GM18499 (cell line): ENCODE measurements around the gene TRAF7.

Experiments used
- ATAC-seq: cut with Tn5 transposase; IDR thresholded peaks from one replicate; pipeline ENCODE4 v1.9.1; 2021; ENCODE audit warnings: moderate number of reproducible peaks; ENCODE audit not compliant: insufficient read depth, unreplicated experiment

Gene TRAF7

DNA sequence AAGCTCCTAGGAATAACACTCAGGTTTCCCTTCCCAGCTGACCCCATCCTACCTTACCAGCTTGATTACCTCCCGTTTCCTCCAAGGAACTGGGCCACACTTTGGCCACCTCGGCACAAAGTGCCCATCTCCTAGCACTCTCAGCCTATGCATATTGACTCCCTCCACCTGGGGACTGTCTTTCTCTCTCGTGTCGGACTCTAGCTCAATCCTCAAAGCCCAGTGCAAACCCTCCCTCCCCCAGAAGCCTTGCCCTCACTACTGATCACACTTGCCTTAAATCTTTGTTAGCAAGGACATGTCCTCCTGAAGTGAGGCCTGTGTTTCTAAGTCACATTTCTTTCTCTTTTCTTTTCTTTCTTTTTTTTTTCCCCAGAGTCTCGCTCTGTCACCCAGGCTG, 9.7 kb upstream of the TRAF7 start:
- no peak for ATAC-seq

- ATAC-seq, result no peak
These were observed 8.2 kb upstream of the TRAF7 start for GRCh38 chr16:2147378-2147777.

DNA sequence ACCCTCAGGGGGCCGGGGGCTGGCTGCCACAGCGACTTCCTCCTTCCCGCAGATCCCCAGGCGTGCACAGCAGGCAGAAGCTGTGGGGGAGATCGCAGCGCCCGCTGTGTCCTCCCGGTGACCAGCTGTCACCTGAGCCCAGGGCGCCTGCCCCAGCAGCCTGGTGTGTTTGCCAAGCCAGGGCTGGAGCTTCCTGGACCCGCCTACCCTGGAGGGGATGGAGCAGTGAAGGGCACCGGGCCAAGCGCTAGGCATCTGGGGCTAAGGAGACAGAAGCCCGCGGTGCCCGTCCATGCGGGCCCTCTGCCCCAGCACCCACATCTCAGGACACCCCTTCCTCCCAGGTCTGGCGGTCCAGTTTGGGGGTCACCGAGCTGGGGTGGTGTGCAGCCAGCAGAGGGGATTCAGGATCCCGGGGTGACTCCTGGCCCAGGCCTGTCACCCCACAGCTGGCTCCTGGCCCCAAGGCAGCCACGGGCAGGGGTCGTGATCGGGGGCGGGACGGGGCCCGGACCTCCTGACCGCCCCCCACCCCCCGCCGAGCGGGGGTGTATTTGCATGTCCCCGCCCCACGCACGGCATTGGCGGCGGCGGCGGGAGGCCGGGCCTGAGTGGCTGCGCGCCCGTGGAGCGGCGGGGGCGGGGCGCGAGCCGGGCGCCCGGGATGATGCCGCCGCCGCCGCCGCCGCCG, 7.5 kb upstream of the TRAF7 start, which contains the start of gene RAB26:
RAB26 (plus strand) TSS at position 645 of the 691 bp plus-strand sequence. CDS start 159 bp downstream, outside the sequence.
- no peak for ATAC-seq

GRCh38 chr16:2148714-2149629, 6.6 kb upstream of the TRAF7 start:
- ATAC-seq, result no peak

- ATAC-seq, result no peak
These were observed 5.8 kb upstream of the TRAF7 start for GRCh38 chr16:2149630-2150417.

DNA sequence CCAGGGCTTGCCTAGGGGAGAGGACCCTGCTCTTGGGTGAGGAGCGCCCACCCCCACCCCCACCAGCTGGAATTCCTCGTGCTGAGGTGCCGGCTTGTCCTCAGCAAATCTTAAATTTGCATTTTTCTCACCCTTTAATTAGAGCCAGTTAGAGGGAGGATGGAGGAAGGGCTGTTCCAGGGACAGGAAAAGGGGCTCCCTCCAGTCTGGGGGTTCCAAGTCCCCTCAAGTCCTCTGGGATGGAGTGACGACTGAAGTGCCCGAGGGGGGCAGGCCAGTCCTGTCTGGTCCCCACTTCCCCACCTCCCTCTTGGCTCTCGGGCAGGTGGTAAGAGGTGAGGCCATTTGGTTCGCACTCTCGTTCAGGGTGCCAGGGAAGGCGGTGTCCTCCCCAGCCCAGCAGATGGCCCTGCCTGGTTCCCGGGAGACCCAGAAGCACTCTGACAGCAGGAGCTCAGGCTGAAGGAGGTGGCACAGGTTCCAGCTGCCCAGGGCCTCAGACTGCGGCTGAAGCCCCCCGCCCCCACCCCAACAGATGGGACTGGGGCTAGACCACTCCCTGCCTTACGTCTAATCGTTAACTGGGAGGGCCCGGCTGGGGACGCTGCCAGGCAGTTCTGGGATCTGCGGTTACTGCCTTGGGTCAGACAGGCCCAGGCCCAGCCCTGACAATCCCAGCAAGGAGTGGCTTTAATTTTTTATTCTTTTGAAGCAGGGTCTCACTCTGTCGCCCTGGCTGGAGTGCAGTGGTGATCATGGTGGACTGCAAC, 5.0 kb upstream of the TRAF7 start:
- no peak for ATAC-seq

DNA sequence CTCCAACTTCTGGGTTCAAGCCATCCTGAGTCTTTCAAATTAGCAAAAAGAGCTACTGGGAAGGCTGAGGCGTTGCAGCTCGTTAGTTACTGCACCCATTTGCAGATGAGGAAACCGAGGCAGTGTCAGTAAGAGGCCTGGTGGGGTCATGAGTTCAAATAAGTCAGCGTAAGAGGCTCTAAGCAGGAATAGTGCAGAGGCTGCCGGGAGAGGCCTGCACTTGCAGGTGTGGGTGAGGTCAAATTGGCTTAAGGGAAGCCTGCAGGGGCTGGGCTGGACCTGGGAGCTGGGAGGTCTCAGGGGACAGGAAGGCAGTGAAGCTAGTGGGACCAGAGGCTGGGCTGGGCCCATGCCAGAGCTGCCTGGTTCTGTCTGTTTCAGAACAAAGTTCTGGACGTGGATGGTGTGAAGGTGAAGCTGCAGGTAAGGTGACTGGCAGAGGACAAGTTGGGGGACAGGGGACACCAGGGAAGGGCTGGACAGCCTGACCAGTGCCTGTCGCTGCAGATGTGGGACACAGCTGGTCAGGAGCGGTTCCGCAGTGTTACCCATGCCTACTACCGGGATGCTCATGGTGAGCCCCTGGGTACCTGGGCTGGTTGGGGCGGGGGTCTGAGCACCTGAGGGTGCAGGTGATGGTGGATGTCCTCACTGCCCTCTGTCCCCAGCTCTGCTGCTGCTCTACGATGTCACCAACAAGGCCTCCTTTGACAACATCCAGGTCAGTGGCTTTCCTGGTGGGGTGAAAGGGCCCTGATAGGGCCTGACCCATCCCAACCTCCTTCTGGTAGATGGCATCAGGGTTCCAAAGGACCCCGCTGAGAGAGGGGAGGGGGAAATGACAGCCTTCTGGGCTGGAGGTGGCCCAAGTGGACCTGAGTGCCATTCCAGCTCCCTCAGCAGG, 4.1 kb upstream of the TRAF7 start:
- ATAC-seq, result no peak

DNA sequence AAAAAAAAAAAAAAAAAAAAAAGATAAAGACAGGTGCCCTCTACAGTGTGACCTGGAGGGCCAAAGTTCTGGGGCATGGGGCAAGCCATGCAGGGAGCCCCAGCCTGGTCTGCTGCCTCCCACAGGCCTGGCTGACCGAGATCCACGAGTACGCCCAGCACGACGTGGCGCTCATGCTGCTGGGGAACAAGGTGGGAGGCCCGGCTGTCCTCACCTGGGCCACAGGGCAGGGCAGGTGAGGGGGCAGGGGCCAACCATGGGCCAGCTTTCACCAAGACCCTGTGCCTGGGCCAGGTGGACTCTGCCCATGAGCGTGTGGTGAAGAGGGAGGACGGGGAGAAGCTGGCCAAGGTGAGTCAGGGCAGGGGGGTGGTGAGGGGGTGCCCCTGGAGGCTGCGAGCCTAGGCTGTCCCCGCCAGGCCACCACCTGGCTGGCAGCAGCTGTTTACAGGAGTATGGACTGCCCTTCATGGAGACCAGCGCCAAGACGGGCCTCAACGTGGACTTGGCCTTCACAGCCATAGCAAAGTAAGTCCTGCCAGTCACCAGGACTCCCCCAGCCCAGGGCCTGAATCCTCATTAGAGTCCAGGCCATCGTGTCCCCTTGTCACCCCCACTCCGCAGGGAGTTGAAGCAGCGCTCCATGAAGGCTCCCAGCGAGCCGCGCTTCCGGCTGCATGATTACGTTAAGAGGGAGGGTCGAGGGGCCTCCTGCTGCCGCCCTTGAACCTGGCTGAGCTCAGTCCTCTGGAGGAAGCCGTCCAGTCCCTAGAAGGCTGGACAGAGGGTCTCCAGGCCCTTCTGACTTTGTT, 2.7 kb upstream of the TRAF7 start:
- ATAC-seq, result no peak

GRCh38 chr16:2154533-2155090, 970 bp upstream of the TRAF7 start:
- no peak for ATAC-seq

DNA sequence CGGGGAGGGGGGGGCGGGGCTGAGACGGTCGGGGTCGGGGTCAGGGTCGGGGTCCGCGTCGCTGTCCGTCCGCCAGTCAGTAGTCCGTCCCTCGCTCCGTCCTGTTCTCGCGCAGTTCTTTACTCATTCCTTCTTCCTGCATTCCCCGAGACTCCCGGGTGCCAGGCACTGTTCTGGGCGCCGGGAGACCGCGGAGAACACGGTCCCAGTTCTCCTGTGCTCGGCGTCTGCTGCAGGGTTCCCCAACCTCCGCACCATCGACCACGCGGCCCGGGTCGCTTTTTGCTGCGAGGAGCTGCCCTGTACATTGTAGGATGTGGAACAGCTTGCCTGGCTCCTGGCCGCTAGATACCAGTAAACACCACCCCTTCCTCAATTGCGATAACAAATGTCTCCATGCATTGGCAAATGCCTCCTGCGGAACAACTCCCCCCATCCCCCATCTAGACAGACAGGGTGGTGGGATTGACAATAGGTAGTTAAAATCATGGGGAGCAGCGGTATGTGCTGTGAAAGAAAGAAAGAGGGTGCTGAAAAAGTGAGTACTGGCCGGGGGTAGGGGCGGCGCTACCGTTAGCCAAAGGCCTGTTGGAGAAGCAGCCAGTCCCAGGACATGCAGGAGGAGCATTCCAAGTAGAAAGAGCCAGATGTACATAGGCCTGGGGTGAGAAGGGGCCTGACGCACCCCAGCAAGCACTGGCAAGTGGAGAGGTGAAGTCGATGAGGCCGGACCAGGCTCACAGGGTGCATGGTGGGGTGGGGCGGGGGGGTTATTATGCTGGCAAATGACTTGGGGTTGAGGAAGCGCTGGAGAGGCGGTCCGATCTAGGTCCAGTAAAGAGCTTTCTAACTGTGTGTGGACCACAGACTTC, 631 bp downstream of the TRAF7 start:
- ATAC-seq, result no peak

- no peak for ATAC-seq
These were observed 1.3 kb downstream of the TRAF7 start for GRCh38 chr16:2156849-2157224.

DNA sequence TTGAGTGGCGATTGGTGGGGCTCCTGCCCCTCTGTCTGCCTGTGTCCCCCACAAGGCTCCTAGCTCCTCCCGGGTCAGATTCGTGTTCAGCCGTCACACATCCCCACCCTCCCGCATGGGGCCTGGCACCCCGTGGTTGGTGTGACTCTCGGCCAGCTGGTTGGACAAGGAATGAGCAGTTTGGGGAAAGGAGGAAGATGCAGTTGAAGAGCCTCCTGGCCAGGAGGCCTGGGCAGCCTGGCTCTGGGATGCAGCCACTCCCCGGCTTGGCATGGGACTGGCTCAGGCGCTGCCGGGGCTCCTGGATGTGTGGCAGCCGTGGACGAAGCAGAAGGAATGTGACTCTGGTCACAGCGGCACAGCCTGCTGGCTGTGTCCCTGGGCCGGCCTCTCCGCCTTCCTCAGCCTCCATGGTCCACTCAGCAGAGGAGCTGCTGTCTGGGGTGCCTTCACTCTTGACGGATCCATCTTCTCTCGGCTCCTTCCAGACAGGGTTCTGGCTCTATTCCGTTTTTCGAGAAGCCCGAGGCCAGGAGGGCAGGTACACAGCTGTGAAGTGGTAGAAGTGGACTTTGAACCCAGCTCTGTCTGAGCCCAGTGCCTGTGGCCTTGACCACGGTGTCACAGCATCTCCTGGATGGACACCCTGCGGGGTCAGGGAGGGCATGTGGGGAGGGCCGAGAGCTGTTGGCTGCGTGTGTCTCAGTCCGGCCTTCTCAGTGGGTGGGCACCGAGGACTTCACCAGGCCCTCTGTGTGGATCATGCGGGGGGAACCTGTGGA, 2.1 kb downstream of the TRAF7 start:
- ATAC-seq, result no peak

GRCh38 chr16:2158262-2158638, 2.7 kb downstream of the TRAF7 start:
- no peak for ATAC-seq

DNA sequence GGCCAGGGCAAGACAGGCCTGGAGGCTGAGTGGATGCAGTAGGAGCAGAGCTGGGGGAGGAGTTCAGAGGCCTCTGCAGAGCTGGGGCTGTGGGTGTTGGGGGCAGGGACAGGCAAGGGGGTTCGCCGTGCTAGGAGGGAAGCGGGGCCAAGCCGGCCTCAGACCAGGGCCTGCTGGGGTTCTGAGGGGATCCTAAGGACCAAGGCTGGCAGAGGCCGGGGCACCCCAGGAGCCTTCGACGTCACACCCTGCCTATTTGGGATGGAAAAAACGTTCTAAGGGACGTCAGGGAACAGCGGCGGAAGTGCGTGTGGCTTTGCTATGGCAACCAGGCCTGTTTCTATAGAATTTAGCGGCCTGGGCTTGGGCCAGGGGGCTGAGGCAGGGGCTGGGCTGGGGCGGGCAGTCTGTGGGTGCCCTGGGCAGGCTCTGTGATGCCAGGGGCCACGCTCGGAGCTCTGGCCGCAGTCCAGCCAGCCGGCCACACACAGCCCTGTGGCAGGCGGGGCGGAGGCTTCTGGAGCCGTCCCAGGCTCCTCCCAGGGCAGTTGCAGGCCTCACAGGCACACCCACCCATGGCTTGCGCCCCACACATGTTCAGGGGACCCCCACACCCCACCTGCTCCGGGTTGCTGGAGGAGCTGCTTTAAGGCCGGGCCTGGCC, 3.7 kb downstream of the TRAF7 start:
- ATAC-seq, result no peak

DNA sequence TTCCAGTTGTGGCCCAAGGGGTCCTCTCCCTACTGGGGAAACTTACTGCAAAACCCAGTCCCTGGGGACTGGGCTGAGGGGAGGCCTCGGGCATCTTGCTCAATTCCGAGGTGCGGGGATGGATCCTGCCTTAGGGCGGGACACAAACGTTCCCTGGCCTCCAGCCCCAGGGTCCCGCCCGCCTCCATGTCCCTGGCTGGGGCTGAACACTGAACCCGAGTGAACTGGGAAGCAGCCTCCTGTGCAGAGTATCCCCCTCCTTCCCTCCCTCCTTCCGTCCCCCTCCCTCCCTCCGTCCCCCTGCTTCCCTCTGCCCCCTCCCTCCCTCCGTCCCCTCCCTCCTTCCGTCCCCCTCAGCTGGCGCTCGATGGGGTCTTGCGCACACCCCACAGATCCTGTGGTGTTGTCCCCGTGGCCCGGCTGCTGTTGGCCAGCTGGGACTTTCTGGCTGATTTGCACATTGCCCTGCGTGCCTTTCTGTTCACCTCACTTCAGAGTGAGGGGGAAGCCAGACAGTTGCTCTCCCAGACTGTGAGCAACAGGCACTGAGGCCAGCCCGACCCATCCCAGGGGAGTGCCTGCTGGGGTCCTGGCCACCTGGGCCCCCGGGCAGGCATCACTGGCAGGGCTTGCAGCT, 5.5 kb downstream of the TRAF7 start:
- ATAC-seq, result no peak
